ENCODE data around the gene WNT9A. TPM values are rescaled to one million over a fixed set of nuclear protein-coding genes. Genes with fewer than 3 reads are reported as not detected.

Gene WNT9A
- polyA plus RNA-seq, 1 donor from 2014 or later = 0.57 TPM

GRCh38 chr1:227929751-227930472 is 17.8 kb downstream of the WNT9A start:
- Histone ChIP-seq H3K27me3 (ENCODE audit: insufficient read depth, low read depth, low read length) (no peaks in the 10 kb centered on the region), H3K4me3 (ENCODE audit: low read length) (no peak overlapping the region), H3K9ac (ENCODE audit: low read length) (no peak overlapping the region), H3K4me2 (ENCODE audit: low read length) (no peak overlapping the region), H3K9me2 (ENCODE audit: insufficient read depth, low read length) (no peaks in the 10 kb centered on the region), H2AFZ (ENCODE audit: low read depth, low read length) (no peak overlapping the region), H3K36me3 (ENCODE audit: insufficient read depth, low read length) (no peaks in the 10 kb centered on the region), H3K9me3 (ENCODE audit: low read length) (no peaks in the 10 kb centered on the region), H3K79me2 (replicated peaks; ENCODE audit: insufficient read depth, low read length) (no peaks in the 10 kb centered on the region), H3F3A (ENCODE audit: insufficient read depth, low read length, poor library complexity, severe bottlenecking) (no peaks in the 10 kb centered on the region), H4K20me1 (ENCODE audit: insufficient read depth) (no peaks in the 10 kb centered on the region), H3K27ac (ENCODE audit: low read length) (no peak overlapping the region)
- TF ChIP-seq REST (IDR thresholded peaks at IDR 0.05; ENCODE audit: borderline replicate concordance) = no peak

- Histone ChIP-seq H3K27ac (ENCODE audit: low read length) (no peak overlapping the region), H3K9me2 (ENCODE audit: insufficient read depth, low read length) (no peaks in the 10 kb centered on the region), H3K9ac (ENCODE audit: low read length) (no peak overlapping the region), H3K4me2 (ENCODE audit: low read length) (no peak overlapping the region), H3K36me3 (ENCODE audit: insufficient read depth, low read length) (no peaks in the 10 kb centered on the region), H3K27me3 (ENCODE audit: insufficient read depth, low read depth, low read length) (no peaks in the 10 kb centered on the region), H3F3A (ENCODE audit: insufficient read depth, low read length, poor library complexity, severe bottlenecking) (no peaks in the 10 kb centered on the region), H3K79me2 (replicated peaks; ENCODE audit: insufficient read depth, low read length) (no peaks in the 10 kb centered on the region), H3K9me3 (ENCODE audit: low read length) (no peaks in the 10 kb centered on the region), H3K4me3 (ENCODE audit: low read length) (no peak overlapping the region), H2AFZ (ENCODE audit: low read depth, low read length) (no peak overlapping the region), H4K20me1 (ENCODE audit: insufficient read depth) (no peaks in the 10 kb centered on the region)
- TF ChIP-seq REST (IDR thresholded peaks at IDR 0.05; ENCODE audit: borderline replicate concordance) (no peak), RAD21 (conservative IDR thresholded peaks at IDR 0.05) (no peak), MXI1 (conservative IDR thresholded peaks at IDR 0.05; ENCODE audit: poor library complexity, severe bottlenecking) (no peak), EZH2 (IDR thresholded peaks at IDR 0.05; ENCODE audit: borderline replicate concordance, insufficient read depth, low read length, poor library complexity, severe bottlenecking) (no peak), TAF1 (IDR thresholded peaks at IDR 0.05; ENCODE audit: low read depth) (no peak), POLR2AphosphoS5 (IDR thresholded peaks at IDR 0.05) (no peak), EP300 (conservative IDR thresholded peaks at IDR 0.05; ENCODE audit: poor library complexity, severe bottlenecking) (no peak), SMC3 (conservative IDR thresholded peaks at IDR 0.05; ENCODE audit: poor library complexity) (no peak)
- TF ChIP-seq, protein P1, sequence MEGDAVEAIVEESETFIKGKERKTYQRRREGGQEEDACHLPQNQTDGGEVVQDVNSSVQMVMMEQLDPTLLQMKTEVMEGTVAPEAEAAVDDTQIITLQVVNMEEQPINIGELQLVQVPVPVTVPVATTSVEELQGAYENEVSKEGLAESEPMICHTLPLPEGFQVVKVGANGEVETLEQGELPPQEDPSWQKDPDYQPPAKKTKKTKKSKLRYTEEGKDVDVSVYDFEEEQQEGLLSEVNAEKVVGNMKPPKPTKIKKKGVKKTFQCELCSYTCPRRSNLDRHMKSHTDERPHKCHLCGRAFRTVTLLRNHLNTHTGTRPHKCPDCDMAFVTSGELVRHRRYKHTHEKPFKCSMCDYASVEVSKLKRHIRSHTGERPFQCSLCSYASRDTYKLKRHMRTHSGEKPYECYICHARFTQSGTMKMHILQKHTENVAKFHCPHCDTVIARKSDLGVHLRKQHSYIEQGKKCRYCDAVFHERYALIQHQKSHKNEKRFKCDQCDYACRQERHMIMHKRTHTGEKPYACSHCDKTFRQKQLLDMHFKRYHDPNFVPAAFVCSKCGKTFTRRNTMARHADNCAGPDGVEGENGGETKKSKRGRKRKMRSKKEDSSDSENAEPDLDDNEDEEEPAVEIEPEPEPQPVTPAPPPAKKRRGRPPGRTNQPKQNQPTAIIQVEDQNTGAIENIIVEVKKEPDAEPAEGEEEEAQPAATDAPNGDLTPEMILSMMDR (IDR thresholded peaks at IDR 0.05; ENCODE audit: poor library complexity, severe bottlenecking) = no peak
Measured at GRCh38 chr1:227928811-227929375, 18.8 kb downstream of the WNT9A start.

All from neural cell (in vitro differentiated cells).